HG03520 (cell line): ENCODE measurements around the gene CXCL11.
A peak's percentile ranks its signal among the peaks of the same experiment; 100 is the strongest.
"Not testable (repeated sequence)": the region's sequence is repeated elsewhere in the genome, so short reads cannot be mapped to it uniquely, and the experiment has no call there.

ENCODE experiments used
- ATAC-seq: cut with Tn5 transposase; IDR thresholded peaks from one replicate; pipeline ENCODE4 v1.9.1; 2021; ENCODE audit warnings: mild to moderate bottlenecking, moderate library complexity; ENCODE audit not compliant: unreplicated experiment

The CXCL11 gene

GRCh38 chr4:76035799-76036380 lies at the start of gene CXCL11:
TSS of gene CXCL11 (minus strand) at chr4:76036070. CDS start at chr4:76035987, 83 bp downstream.
- no peak for ATAC-seq

- ATAC-seq: no peak
These were observed 48.7 kb upstream of the CXCL11 start for GRCh38 chr4:76084542-76084941.

- ATAC-seq: no peak
These were observed 47.6 kb upstream of the CXCL11 start for GRCh38 chr4:76083386-76083988.

- ATAC-seq: no peak
These were observed 42.3 kb upstream of the CXCL11 start for GRCh38 chr4:76078033-76078613.

GRCh38 chr4:76074993-76075600 lies 39.2 kb upstream of the CXCL11 start:
- ATAC-seq: no peak

GRCh38 chr4:76074468-76074867 lies 38.6 kb upstream of the CXCL11 start, which contains the start of gene ART3:
TSS of gene ART3 (plus strand) at chr4:76074709. CDS start at chr4:76075890, 1,181 bp downstream.
- no peak for ATAC-seq

- no peak for ATAC-seq
These were observed 36.9 kb upstream of the CXCL11 start for GRCh38 chr4:76072760-76073159.

GRCh38 chr4:76067652-76068286 lies 31.9 kb upstream of the CXCL11 start:
- ATAC-seq: peak; percentile 67

GRCh38 chr4:76066546-76066945 lies 30.7 kb upstream of the CXCL11 start:
- no peak for ATAC-seq

GRCh38 chr4:76061982-76062381 lies 26.1 kb upstream of the CXCL11 start:
- ATAC-seq: no peak

GRCh38 chr4:76061421-76061820 lies 25.6 kb upstream of the CXCL11 start:
- ATAC-seq: no peak

GRCh38 chr4:76060506-76060905 lies 24.6 kb upstream of the CXCL11 start:
- ATAC-seq: no peak

GRCh38 chr4:76059750-76060149 lies 23.9 kb upstream of the CXCL11 start:
- no peak for ATAC-seq

- ATAC-seq: no peak
These were observed 23.1 kb upstream of the CXCL11 start for GRCh38 chr4:76058888-76059426.

- ATAC-seq: no peak
These were observed 22.4 kb upstream of the CXCL11 start for GRCh38 chr4:76058302-76058701.

- no peak for ATAC-seq
These were observed 19.6 kb upstream of the CXCL11 start for GRCh38 chr4:76055421-76055820.

- ATAC-seq: peak; percentile 98
These were observed 19.1 kb upstream of the CXCL11 start for GRCh38 chr4:76055016-76055415.

GRCh38 chr4:76053730-76054129 lies 17.9 kb upstream of the CXCL11 start:
- ATAC-seq: no peak

GRCh38 chr4:76050560-76051050 lies 14.7 kb upstream of the CXCL11 start:
- ATAC-seq: not testable (repeated sequence)

GRCh38 chr4:76049860-76050416 lies 14.1 kb upstream of the CXCL11 start:
- ATAC-seq: not testable (repeated sequence)

- not testable (repeated sequence) for ATAC-seq
These were observed 8.8 kb upstream of the CXCL11 start for GRCh38 chr4:76044686-76045085.
